GM10266 (cell line): ENCODE data around the gene MNX1.

Source experiments
- DNase-seq: peaks from one replicate; pipeline ENCODE4 v3.0.0; 2012; ENCODE audit errors: extremely low spot score
- TF ChIP-seq, protein P1 (sequence below): IDR thresholded peaks from 2 replicates; pipeline ENCODE4 v1.5.1; 2012; ENCODE audit warnings: mild to moderate bottlenecking, low read depth; ENCODE audit not compliant: control insufficient read depth, insufficient read depth; ENCODE audit errors: missing control alignments

The MNX1 gene

DNA sequence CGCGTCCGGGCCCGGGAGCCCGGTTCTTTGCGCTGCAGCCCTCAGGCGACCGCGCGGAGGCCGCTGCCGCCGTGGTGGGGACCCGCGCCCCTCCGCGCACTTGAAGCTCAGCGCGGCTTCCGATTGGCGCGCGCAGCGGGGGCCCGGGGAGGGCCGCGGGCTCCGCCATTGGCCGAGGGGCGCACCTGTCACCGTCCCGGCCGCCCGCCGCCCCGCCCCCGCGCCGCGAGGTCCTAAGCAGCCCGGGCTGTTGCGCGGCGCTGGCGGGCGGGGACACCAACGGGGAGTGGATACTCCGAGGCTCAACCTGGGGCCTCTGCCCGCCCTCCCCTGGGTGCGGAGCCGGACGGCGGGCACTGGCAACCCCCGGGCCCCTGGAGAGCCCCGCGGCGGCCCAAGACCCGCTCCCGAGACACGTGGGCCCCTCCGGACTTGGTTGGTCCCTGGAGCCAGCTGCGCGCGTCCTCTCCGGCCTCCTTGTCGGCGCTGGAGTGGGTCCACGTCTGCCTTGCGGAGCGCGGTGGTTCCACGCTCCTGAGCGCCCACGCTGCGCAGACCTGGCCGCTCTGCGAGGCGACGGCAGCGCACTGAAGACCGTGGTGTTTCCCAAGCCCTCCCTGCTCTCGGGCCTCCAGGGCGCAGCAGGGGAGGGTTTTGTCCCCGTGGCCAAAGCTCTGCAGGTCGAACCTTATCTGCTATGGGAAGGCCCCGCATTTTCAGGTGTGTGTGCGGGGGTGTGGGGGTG lies at the start of gene MNX1:
MNX1 (minus strand) TSS at position 76 of the 745 bp plus-strand sequence. CDS start 313 bp downstream, outside the sequence.
- TF ChIP-seq, protein P1, sequence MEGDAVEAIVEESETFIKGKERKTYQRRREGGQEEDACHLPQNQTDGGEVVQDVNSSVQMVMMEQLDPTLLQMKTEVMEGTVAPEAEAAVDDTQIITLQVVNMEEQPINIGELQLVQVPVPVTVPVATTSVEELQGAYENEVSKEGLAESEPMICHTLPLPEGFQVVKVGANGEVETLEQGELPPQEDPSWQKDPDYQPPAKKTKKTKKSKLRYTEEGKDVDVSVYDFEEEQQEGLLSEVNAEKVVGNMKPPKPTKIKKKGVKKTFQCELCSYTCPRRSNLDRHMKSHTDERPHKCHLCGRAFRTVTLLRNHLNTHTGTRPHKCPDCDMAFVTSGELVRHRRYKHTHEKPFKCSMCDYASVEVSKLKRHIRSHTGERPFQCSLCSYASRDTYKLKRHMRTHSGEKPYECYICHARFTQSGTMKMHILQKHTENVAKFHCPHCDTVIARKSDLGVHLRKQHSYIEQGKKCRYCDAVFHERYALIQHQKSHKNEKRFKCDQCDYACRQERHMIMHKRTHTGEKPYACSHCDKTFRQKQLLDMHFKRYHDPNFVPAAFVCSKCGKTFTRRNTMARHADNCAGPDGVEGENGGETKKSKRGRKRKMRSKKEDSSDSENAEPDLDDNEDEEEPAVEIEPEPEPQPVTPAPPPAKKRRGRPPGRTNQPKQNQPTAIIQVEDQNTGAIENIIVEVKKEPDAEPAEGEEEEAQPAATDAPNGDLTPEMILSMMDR: no peak
- peak; percentile 98 for DNase-seq

DNA sequence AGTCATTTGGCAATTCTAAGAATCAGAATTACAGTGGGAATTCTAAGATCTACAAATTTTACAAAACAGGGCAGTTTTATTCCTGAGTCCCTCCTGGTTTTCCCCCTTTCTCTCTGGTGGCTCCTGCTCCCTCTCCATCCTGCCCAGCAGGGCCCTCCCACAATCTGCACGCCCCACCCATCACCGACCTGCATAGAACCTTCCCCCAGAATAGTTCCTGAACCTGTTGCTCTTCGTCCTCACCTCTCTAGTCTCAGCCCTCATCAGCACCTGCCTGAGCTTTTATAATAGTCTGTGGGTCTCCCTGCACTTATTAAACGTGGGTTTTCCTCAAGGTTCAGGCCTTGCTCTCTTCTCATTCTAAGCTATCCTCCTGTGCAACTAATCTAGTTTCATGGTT lies 49.1 kb upstream of the MNX1 start:
- no peak for DNase-seq
- TF ChIP-seq, protein P1: no peak

DNA sequence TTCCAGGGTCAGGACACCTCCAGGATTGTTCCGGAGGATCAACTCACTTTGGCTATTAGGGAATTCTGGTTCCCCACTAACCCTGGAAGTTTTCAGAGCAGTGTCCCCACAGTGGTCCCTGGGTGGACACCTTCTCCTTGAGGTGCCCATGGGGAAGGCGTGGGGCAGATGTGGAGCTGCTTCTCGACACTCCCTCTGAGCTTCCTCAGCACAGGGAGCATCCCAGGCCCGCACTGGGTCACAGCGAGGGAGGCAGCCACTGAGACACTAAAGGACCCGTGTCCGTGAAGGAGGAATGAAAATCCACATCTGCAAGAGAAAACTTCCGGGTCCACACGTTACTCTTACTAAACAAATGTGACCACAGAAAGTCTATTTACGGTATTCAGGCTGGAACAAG lies 48.2 kb upstream of the MNX1 start:
- TF ChIP-seq, protein P1: no peak
- no peak for DNase-seq

- DNase-seq: no peak
- TF ChIP-seq, protein P1: no peak
These were observed 47.6 kb upstream of the MNX1 start for GRCh38 chr7:157058068-157058467.

DNA sequence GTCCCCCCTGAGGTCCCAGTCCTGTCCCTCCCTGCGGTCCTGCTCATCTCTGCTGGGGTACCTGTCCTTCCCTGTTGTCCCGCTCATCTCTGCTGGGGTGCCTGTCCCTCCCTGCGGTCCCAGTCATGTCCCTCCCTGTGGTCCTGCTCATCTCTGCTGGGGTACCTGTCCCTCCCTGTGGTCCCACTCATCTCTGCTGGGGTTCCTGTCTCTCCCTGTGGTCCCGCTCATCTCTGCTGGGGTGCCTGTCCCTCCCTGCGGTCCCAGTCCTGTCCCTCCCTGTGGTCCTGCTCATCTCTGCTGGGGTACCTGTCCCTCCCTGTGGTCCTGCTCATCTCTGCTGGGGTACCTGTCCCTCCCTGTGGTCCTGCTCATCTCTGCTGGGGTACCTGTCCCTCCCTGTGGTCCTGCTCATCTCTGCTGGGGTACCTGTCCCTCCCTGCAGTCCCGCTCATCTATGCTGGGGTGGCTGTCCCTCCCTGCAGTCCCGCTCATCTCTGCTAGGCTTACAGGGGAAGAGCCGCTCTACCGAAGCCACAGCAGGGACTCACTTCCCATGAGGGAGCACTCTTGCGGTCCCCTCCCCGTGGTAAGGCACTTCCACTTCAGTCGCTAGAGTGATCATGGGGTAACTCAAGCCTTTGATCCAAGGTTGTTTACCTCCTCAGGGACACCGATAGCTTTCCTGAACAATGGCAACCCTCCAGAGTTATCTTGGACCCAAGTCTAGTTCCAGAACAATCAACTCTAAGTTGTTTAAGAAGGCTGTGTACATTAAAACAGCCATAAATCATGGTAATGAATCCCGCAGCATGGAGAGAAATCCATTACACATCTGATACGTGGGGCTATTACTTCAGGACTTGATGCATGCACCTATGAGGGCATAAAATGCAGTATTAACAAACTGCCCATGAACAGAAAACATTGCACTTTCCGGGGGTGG lies 46.8 kb upstream of the MNX1 start:
- DNase-seq: no peak
- TF ChIP-seq, protein P1: no peak

GRCh38 chr7:157056246-157056645 lies 45.8 kb upstream of the MNX1 start:
- TF ChIP-seq, protein P1: no peak
- DNase-seq: no peak
